Endometrium (tissue), 2 donors: ENCODE measurements around the gene HOXA7.

Experiments used
- FAIRE-seq: peaks from 2 replicates; lab custom pipeline; 2012; peaks lifted over from hg19 to GRCh38; lab: Jason Lieb, UNC
- donor health status: control.
- donor health status: control.

The HOXA7 gene

GRCh38 chr7:27159266-27160144 is 3.0 kb upstream of the HOXA7 start:
- FAIRE-seq = no peak

- no peak for FAIRE-seq
Observed at GRCh38 chr7:27158436-27159265, 2.2 kb upstream of the HOXA7 start.

GRCh38 chr7:27157702-27158431 is 1.4 kb upstream of the HOXA7 start:
- FAIRE-seq = no peak

- no peak for FAIRE-seq
Observed at GRCh38 chr7:27156916-27157701, 634 bp upstream of the HOXA7 start.

- no peak for FAIRE-seq
Observed at GRCh38 chr7:27155816-27156507, 513 bp downstream of the HOXA7 start.

- FAIRE-seq = no peak
Observed at GRCh38 chr7:27154901-27155815, 1.3 kb downstream of the HOXA7 start.

GRCh38 chr7:27154369-27154768 is 2.1 kb downstream of the HOXA7 start:
- FAIRE-seq = no peak

GRCh38 chr7:27153526-27153925 is 2.9 kb downstream of the HOXA7 start:
- FAIRE-seq = no peak

GRCh38 chr7:27152816-27153442 is 3.5 kb downstream of the HOXA7 start:
- no peak for FAIRE-seq

GRCh38 chr7:27151931-27152815 is 4.3 kb downstream of the HOXA7 start, which contains the start of gene HOXA3:
TSS of gene HOXA3 (minus strand) at chr7:27152583. CDS start at chr7:27110640, 41,943 bp downstream.
- FAIRE-seq = peak; percentile 92

- FAIRE-seq = no peak
Observed at GRCh38 chr7:27151341-27151930, 5.0 kb downstream of the HOXA7 start.

GRCh38 chr7:27150568-27151340 is 5.7 kb downstream of the HOXA7 start:
- FAIRE-seq = no peak

GRCh38 chr7:27149842-27150567 is 6.5 kb downstream of the HOXA7 start:
- no peak for FAIRE-seq

GRCh38 chr7:27148756-27149641 is 7.5 kb downstream of the HOXA7 start:
- FAIRE-seq = no peak

- no peak for FAIRE-seq
Observed at GRCh38 chr7:27148031-27148755, 8.3 kb downstream of the HOXA7 start.
